Thoracic aorta endothelial cell (primary cell): ENCODE measurements around the gene IRF2BP1. TPM values are rescaled to one million over a fixed set of nuclear protein-coding genes. Genes with fewer than 3 reads are reported as not detected.

Experiments used
- total RNA-seq: library from RNA; depleted of rRNA; stranded (reverse); fragments of >200 nt; gene quantifications from 2 replicates; pipeline ENCODE4 v1.2.3, GENCODE V29; 2012

Gene IRF2BP1, protein sequence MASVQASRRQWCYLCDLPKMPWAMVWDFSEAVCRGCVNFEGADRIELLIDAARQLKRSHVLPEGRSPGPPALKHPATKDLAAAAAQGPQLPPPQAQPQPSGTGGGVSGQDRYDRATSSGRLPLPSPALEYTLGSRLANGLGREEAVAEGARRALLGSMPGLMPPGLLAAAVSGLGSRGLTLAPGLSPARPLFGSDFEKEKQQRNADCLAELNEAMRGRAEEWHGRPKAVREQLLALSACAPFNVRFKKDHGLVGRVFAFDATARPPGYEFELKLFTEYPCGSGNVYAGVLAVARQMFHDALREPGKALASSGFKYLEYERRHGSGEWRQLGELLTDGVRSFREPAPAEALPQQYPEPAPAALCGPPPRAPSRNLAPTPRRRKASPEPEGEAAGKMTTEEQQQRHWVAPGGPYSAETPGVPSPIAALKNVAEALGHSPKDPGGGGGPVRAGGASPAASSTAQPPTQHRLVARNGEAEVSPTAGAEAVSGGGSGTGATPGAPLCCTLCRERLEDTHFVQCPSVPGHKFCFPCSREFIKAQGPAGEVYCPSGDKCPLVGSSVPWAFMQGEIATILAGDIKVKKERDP
- total RNA-seq = 16.1 and 22.4 TPM in 2 replicates

DNA sequence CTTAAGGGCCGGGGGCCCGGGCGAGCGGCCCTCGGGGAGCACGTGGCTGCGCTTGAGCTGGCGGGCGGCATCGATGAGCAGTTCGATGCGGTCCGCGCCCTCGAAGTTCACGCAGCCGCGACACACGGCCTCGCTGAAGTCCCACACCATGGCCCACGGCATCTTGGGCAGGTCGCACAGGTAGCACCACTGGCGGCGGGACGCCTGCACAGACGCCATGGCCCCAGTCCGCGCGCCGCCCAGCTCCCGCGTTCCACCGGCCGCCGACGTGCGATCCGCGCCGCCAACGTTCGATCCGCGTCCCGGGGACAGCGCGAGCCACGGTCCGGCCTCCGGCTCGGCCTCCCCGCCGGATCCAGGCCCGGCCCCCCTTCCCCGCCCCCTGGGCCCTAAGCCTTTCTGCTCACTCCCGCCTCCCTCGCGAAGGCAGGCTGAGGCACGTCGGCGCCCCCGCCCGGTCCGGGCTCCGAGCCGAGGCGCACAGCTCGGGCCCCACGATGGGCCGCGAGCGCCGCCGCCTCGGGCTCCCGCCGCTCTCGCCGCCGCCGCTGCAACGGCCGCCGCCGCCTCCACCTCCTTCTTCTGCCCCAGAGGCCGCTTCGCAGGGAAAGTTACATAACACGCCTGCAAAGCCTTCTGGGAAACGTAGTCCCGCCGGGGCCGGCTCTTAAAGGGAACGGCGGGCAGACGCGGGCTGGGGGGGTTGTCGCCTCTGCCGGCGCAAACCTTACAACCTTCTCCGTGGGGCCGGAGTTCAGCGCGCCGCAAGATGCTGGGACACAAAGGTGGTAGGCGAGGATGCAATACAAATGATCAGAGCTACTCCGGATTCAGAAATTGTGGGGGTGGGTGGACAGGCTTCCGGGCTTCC, at the start of gene IRF2BP1:
IRF2BP1 (minus strand) TSS at position 586 of the 871 bp plus-strand sequence; CDS start at position 219, 367 bp downstream.

DNA sequence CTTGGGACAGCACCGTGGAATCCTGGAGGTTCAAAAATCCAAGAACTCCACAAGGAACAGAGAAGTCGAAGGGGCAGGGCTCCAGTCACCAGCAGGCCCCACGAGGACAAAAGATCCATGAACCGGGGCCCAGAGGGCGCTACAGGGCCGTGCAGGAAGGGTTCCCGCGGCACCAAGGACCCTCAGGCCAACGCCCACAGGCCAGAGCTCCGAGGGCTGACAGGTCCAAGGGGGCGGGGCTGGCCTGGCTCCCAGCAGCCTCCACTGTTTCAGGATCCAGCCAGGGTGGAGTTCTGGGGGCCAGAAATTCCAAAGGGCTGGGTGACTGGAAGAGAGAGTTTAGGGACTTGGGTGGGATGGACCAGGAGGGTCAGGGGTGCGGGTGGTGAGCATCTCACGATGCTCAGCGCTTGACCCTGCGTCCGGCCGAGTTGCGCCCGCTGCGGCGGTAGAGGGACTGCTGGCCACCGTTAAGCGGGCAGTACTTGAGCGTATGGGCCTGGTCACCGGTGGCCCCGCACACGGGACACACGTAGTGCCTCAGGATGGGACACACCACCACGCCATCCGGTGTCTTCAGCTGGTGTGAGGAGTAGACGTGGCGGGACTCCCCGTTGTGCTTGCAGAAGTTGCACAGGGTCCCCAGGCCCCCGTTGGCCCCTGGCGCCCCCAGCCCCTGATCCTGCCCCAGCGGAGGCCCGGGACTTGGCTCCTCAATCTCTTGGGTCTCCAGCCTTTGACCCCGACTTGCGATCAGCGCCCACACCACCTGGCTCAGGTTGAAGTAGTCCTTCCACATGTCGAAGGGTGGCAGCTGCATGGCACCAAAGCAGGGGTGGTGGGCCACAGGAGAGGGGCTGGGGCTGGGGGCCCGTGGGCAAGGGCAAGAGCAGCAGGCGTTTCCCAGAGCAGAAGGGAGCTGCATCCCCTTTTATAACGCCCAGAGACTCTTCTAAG, 28.2 kb upstream of the IRF2BP1 start, which contains the start of gene NANOS2:
NANOS2 (minus strand) TSS at position 905 of the 957 bp plus-strand sequence; CDS start at position 820, 85 bp downstream.

GRCh38 chr19:45901912-45902650, 16.1 kb upstream of the IRF2BP1 start, which contains the start of gene MYPOP:
TSS of gene MYPOP (minus strand) at chr19:45902613. CDS start at chr19:45901773, 840 bp downstream.

DNA sequence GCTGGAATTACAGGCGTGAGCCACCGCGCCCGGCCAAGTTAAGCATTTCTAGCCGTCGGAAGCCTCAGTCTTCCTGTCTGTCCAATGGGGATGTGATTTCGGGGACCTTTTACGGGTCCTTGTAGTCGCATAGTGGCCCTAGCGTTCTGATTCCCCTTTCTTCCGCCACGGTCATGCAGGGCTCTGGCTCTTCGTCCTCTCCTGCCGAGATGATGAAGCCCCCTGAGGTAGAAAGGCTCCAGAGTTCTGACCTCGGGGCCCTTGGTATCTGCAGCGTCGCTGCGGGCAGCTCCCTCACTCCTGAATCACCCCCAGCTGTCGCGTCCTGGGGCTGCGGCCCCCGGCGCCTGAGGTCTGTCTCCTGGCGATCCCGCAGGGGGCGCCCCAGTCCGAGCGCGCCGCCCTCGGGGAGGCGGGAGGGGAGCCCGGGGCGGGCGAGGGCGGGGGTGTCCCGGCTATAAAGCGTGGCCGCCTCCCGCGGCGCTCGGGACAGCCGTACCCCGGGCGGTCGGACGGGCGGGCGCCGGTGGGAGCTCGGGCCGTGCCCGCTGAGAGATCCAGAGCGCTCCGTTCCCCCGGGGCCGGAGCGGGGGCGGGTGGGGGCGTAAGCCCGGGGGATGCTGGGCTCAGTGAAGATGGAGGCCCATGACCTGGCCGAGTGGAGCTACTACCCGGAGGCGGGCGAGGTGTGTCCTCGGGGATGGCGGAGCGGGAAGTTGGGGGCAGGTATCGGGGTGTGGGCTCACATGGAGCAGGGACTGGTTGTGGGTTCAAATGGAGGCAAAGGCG, 21.9 kb downstream of the IRF2BP1 start, which contains the start of gene FOXA3:
FOXA3 (plus strand) TSS at position 487 of the 789 bp plus-strand sequence; CDS start at position 618, 131 bp downstream.

DNA sequence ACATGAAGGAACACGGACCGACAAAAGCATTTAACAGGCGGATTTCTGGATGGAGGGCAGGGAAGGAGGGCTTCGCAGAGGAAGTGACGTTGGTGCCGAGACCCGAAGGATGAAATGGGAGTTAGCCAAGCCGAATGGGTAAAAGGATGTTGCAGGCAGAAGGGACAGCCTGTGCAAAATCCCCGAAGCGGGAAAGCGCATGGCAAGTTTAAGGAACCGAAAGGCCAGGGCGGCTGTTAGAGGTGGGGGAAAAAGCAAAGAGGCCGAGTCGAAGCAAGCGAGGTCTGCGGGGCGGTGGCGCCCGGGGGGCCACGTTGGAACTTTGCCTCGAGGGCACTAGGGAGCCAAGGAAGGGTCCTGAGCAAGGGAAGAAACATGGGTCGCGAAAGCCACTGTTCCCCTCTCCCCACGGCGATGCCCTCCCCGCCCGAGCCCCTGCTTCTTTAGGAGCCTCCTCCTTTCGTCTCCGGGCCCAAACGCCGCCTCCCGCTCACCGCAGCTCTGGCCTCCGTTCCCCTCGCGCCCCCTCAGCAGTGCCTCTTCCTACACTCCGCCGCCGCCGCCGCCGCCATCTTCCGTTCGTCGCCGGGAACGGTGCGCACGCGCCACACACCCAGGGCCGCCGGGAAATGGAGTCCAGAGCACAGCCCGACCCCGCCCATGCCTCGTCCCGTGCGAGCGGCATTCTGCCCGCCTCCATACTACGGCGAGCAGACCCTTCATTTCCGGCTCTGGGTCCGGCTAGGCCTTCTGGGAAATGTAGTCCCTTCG, 23.2 kb downstream of the IRF2BP1 start, which contains the start of gene SYMPK:
SYMPK (minus strand) TSS at position 584 of the 771 bp plus-strand sequence. CDS start 8,652 bp downstream, outside the sequence.

Other genes starting within 250 kb of the IRF2BP1 start
- gene EML2, start 246.7 kb downstream of the IRF2BP1 start, total RNA-seq = 17.2 and 17.7 TPM in 2 replicates
- not detected in 2 replicates for gene GIPR, start 217.9 kb downstream of the IRF2BP1 start, total RNA-seq
- 195 and 253 TPM in 2 replicates for gene SNRPD2, start 194.2 kb downstream of the IRF2BP1 start, total RNA-seq
- gene QPCTL, start 193.5 kb downstream of the IRF2BP1 start, total RNA-seq = 19.4 and 26.7 TPM in 2 replicates
- 9.8 and 12.1 TPM in 2 replicates for gene FBXO46, start 155.2 kb downstream of the IRF2BP1 start, total RNA-seq
- gene MEIOSIN, start 152.7 kb downstream of the IRF2BP1 start, total RNA-seq = not detected in 2 replicates
- 4.1 and 6.4 TPM in 2 replicates for gene SIX5, start 116.9 kb downstream of the IRF2BP1 start, total RNA-seq
- 13.4 and 13.5 TPM in 2 replicates for gene DMPK, start 103.7 kb downstream of the IRF2BP1 start, total RNA-seq
- 39.4 and 47.8 TPM in 2 replicates for gene DMWD, start 93.3 kb downstream of the IRF2BP1 start, total RNA-seq
- gene RSPH6A, start 70.8 kb downstream of the IRF2BP1 start, total RNA-seq = 0.13 and 0.14 TPM in 2 replicates
- 38.3 and 47.0 TPM in 2 replicates for gene SYMPK, start 23.0 kb downstream of the IRF2BP1 start, total RNA-seq
- gene FOXA3, start 21.8 kb downstream of the IRF2BP1 start, total RNA-seq = not detected in 2 replicates
- 2.4 and 2.7 TPM in 2 replicates for gene MYPOP, start 16.5 kb upstream of the IRF2BP1 start, total RNA-seq
- gene NANOS2, start 28.6 kb upstream of the IRF2BP1 start, total RNA-seq = not detected in 2 replicates
- 8.5 and 16.4 TPM in 2 replicates for gene NOVA2, start 87.7 kb upstream of the IRF2BP1 start, total RNA-seq
- gene CCDC61, start 109.3 kb upstream of the IRF2BP1 start, total RNA-seq = 6.0 and 6.8 TPM in 2 replicates
- not detected in 2 replicates for gene PGLYRP1, start 136.9 kb upstream of the IRF2BP1 start, total RNA-seq
- 0.13 TPM in 1 of 2 replicates, not detected in the other for gene IGFL4, start 154.9 kb upstream of the IRF2BP1 start, total RNA-seq
- not detected in 2 replicates for gene IGFL3, start 238.5 kb upstream of the IRF2BP1 start, total RNA-seq